ENCODE data around the gene DMD. TPM values are rescaled to one million over a fixed set of nuclear protein-coding genes. Genes with fewer than 3 reads are reported as not detected.

DMD gene
- total RNA-seq, 1 donor from 2014 or later, result 30.6 TPM

DNA sequence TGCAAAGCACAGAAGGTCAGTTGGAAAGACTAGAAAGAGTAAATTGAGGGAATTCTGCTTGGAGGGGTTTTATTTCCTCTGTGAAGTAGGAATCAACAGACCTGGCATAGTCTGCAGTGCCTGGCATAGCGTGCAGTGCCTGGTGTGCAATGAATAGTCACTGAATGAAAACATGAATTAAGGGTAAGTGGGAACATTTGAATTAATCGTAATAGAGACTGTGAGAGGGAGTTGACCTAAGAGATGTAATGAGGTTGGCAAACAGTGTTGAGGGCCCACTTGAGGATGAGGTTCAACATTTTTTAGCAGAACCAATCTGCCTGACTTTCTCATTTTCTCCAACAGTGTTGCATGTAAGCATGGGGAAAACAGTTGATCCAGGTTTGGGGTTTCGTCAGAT lies 1762.3 kb downstream of the DMD start:
- Mint-ChIP-seq H3K9me3 (peaks cover 2% of the 10 kb centered on the region), H3K36me3 (peaks cover 2% of the 10 kb centered on the region), H3K27ac (no peak overlapping the region), H3K4me1 (no peaks in the 10 kb centered on the region), H3K27me3 (ENCODE audit: insufficient read depth, low read depth) (no peaks in the 10 kb centered on the region), H3K4me3 (no peak overlapping the region)
- no peak overlapping the region for H3K9ac ChIP-seq
- H2AFZ ChIP-seq (replicated peaks), result no peak overlapping the region
- DNase-seq (ENCODE audit: low spot score), result no peak
- no peaks in the 10 kb centered on the region for H3K4me1 ChIP-seq
- no peaks in the 10 kb centered on the region for H3F3A ChIP-seq (ENCODE audit: low read depth)
- no peaks in the 10 kb centered on the region for H4K20me1 ChIP-seq (ENCODE audit: low read depth)
- no peaks in the 10 kb centered on the region for H3K36me3 ChIP-seq
- H3K27me3 ChIP-seq, result no peaks in the 10 kb centered on the region
- no peaks in the 10 kb centered on the region for H3K79me2 ChIP-seq (ENCODE audit: low read depth)
- no peaks in the 10 kb centered on the region for H3K9me3 ChIP-seq (ENCODE audit: low read depth)
- no peak overlapping the region for H3K4me2 ChIP-seq
- no peak overlapping the region for H3K4me3 ChIP-seq
- H3K27ac ChIP-seq, result no peak overlapping the region
- TF ChIP-seq EZH2 (IDR thresholded peaks at IDR 0.05) (no peak), EZH2phosphoT487 (IDR thresholded peaks at IDR 0.05) (no peak)
- TF ChIP-seq, protein P1, sequence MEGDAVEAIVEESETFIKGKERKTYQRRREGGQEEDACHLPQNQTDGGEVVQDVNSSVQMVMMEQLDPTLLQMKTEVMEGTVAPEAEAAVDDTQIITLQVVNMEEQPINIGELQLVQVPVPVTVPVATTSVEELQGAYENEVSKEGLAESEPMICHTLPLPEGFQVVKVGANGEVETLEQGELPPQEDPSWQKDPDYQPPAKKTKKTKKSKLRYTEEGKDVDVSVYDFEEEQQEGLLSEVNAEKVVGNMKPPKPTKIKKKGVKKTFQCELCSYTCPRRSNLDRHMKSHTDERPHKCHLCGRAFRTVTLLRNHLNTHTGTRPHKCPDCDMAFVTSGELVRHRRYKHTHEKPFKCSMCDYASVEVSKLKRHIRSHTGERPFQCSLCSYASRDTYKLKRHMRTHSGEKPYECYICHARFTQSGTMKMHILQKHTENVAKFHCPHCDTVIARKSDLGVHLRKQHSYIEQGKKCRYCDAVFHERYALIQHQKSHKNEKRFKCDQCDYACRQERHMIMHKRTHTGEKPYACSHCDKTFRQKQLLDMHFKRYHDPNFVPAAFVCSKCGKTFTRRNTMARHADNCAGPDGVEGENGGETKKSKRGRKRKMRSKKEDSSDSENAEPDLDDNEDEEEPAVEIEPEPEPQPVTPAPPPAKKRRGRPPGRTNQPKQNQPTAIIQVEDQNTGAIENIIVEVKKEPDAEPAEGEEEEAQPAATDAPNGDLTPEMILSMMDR (IDR thresholded peaks at IDR 0.05), result no peak

DNA sequence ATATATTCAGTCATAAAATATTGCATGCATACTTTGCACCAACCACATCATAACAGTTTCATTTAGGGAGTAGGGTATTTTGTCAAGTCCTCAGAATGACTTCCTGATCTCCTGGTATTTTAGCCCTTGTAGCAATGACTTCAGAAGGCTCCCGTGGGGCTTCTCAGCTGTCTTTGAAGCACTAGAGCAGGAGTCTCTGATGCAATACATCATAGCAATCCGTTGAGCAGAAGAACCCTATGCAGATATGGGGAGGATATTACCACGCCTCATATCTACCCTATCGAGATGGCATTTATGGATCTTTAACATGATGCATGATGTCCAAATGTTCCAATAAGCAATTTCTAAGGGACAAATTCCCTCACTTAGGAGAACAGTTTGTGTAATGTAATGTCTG lies 1765.8 kb downstream of the DMD start:
- no peak overlapping the region for H3K4me3 Mint-ChIP-seq
- Histone ChIP-seq H4K20me1 (ENCODE audit: low read depth) (no peaks in the 10 kb centered on the region), H3K79me2 (ENCODE audit: low read depth) (no peaks in the 10 kb centered on the region), H3K36me3 (no peaks in the 10 kb centered on the region), H3K9ac (no peak overlapping the region), H3K9me3 (ENCODE audit: low read depth) (no peaks in the 10 kb centered on the region), H3K4me3 (no peak overlapping the region), H3K4me1 (no peaks in the 10 kb centered on the region), H3K27me3 (no peaks in the 10 kb centered on the region), H3K27ac (no peak overlapping the region), H3F3A (ENCODE audit: low read depth) (no peaks in the 10 kb centered on the region), H3K4me2 (no peak overlapping the region), H2AFZ (replicated peaks) (no peak overlapping the region)
- H3K4me1 Mint-ChIP-seq, result no peaks in the 10 kb centered on the region
- TF ChIP-seq, protein P1 (IDR thresholded peaks at IDR 0.05), result no peak
- TF ChIP-seq EZH2phosphoT487 (IDR thresholded peaks at IDR 0.05) (no peak), EZH2 (IDR thresholded peaks at IDR 0.05) (no peak)
- H3K27me3 Mint-ChIP-seq (ENCODE audit: insufficient read depth, low read depth), result peaks cover 2% of the 10 kb centered on the region
- H3K36me3 Mint-ChIP-seq, result peaks cover 4% of the 10 kb centered on the region
- DNase-seq (ENCODE audit: low spot score), result no peak
- H3K9me3 Mint-ChIP-seq, result no peaks in the 10 kb centered on the region
- no peak overlapping the region for H3K27ac Mint-ChIP-seq

DNA sequence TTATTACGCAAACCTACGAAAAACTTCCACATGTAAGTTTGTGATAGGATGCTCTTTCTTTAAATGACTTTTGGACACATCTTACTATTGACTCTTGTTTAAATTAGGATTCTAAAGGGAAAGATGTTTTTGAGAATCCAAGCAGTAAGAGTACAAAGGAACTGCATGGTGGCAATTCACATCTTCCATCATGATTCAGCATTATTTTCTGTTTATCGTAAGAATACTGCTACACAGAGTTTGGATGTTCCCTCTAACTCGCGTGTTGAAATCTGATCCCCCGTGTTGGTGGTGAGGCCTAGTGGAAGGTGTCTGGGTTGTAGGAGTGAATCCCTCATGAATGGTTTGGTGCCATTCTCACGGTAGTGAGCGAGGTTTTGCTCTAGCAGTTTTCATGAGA lies 1767.7 kb downstream of the DMD start:
- no peak overlapping the region for H3K27ac ChIP-seq
- no peaks in the 10 kb centered on the region for H3F3A ChIP-seq (ENCODE audit: low read depth)
- H3K79me2 ChIP-seq (ENCODE audit: low read depth), result no peaks in the 10 kb centered on the region
- no peak overlapping the region for H2AFZ ChIP-seq (replicated peaks)
- no peak overlapping the region for H3K9ac ChIP-seq
- H3K27me3 Mint-ChIP-seq (ENCODE audit: insufficient read depth, low read depth), result peaks cover 2% of the 10 kb centered on the region
- no peaks in the 10 kb centered on the region for H3K4me1 ChIP-seq
- H3K4me3 Mint-ChIP-seq, result no peak overlapping the region
- H3K9me3 ChIP-seq (ENCODE audit: low read depth), result no peaks in the 10 kb centered on the region
- peaks cover 3% of the 10 kb centered on the region for H3K9me3 Mint-ChIP-seq
- H3K4me2 ChIP-seq, result no peak overlapping the region
- H4K20me1 ChIP-seq (ENCODE audit: low read depth), result no peaks in the 10 kb centered on the region
- no peak for DNase-seq (ENCODE audit: low spot score)
- TF ChIP-seq EZH2phosphoT487 (IDR thresholded peaks at IDR 0.05), result no peak
- no peak for TF ChIP-seq EZH2 (IDR thresholded peaks at IDR 0.05)
- TF ChIP-seq, protein P1 (IDR thresholded peaks at IDR 0.05), result no peak
- no peaks in the 10 kb centered on the region for H3K4me1 Mint-ChIP-seq
- H3K27ac Mint-ChIP-seq, result peak overlapping the region; percentile 5
- no peak overlapping the region for H3K4me3 ChIP-seq
- H3K36me3 ChIP-seq, result no peaks in the 10 kb centered on the region
- H3K27me3 ChIP-seq, result no peaks in the 10 kb centered on the region
- peaks cover 4% of the 10 kb centered on the region for H3K36me3 Mint-ChIP-seq

Data from neural progenitor cell (in vitro differentiated cells).